HL-60 (cell line): ENCODE results near the gene TNFAIP1.

ENCODE experiments used
- DNase-seq, 2 experiments: peaks; one replicate each; pipeline ENCODE4 v3.0.0-alpha.2; 2010 to 2020; ENCODE audit warnings: low read depth in 1 of 2, low spot score in 1 of 2
- H3K27ac ChIP-seq: fragments of 250-450 bp; sonication (Bioruptor Pico); replicated peaks from 2 replicates; pipeline ENCODE4 v1.5.1; 2020; ENCODE audit warnings: mild to moderate bottlenecking, moderate library complexity
- H3K27me3 ChIP-seq: fragments of 250-450 bp; sonication (Bioruptor Pico); 2 replicates; pipeline ENCODE4 v1.5.1; 2021; ENCODE audit warnings: mild to moderate bottlenecking, moderate library complexity; ENCODE audit not compliant: insufficient read depth, poor library complexity, severe bottlenecking
- H3K4me3 ChIP-seq: replicated peaks from 2 replicates; pipeline ENCODE4 v1.5.1; 2011; ENCODE audit warnings: mild to moderate bottlenecking, control low read depth, low read length; ENCODE audit not compliant: insufficient read depth
- GABPA ChIP-seq: IDR thresholded peaks from 2 replicates; pipeline ENCODE4 v1.6.1; 2012; ENCODE audit warnings: low read depth
- POLR2AphosphoS5 ChIP-seq: IDR thresholded peaks from 2 replicates; pipeline ENCODE4 v1.6.1; 2012; ENCODE audit warnings: low read depth
- SPI1 ChIP-seq: IDR thresholded peaks from 2 replicates; pipeline ENCODE4 v1.6.1; 2012; ENCODE audit warnings: low read depth, mild to moderate bottlenecking, borderline replicate concordance
- TF ChIP-seq, protein P1 (sequence below): IDR thresholded peaks from 2 replicates; pipeline ENCODE4 v1.6.1; 2012; ENCODE audit warnings: low read depth; ENCODE audit not compliant: insufficient replicate concordance
- TF ChIP-seq, protein P2 (sequence below): IDR thresholded peaks from one replicate; pipeline ENCODE4 v1.5.1; 2011; ENCODE audit warnings: low read length, control low read depth, inconsistent platforms; ENCODE audit not compliant: insufficient read depth

Gene TNFAIP1

DNA sequence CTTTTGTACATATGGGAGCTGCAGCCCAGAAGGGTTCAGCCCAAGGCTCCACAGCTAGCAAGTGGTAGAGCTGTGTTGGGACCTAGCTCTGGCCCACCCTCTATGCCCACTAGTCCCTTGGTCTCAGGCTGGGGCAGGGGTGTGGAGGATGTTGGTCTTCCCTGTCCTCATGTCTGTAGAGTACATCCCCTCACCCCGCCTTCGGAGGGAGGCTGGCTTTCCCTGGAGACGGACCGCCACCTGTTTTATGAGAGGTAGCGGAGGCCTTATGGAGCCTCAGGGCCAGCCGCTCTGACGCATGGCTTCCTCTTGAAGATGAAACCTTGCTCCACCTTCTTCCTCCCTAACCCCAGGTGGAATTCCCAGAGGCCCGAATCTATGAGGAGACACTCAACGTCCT is 8.4 kb downstream of the TNFAIP1 start:
- TF ChIP-seq, protein P1, sequence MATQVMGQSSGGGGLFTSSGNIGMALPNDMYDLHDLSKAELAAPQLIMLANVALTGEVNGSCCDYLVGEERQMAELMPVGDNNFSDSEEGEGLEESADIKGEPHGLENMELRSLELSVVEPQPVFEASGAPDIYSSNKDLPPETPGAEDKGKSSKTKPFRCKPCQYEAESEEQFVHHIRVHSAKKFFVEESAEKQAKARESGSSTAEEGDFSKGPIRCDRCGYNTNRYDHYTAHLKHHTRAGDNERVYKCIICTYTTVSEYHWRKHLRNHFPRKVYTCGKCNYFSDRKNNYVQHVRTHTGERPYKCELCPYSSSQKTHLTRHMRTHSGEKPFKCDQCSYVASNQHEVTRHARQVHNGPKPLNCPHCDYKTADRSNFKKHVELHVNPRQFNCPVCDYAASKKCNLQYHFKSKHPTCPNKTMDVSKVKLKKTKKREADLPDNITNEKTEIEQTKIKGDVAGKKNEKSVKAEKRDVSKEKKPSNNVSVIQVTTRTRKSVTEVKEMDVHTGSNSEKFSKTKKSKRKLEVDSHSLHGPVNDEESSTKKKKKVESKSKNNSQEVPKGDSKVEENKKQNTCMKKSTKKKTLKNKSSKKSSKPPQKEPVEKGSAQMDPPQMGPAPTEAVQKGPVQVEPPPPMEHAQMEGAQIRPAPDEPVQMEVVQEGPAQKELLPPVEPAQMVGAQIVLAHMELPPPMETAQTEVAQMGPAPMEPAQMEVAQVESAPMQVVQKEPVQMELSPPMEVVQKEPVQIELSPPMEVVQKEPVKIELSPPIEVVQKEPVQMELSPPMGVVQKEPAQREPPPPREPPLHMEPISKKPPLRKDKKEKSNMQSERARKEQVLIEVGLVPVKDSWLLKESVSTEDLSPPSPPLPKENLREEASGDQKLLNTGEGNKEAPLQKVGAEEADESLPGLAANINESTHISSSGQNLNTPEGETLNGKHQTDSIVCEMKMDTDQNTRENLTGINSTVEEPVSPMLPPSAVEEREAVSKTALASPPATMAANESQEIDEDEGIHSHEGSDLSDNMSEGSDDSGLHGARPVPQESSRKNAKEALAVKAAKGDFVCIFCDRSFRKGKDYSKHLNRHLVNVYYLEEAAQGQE, result no peak
- no peak for TF ChIP-seq SPI1
- no peak for TF ChIP-seq GABPA
- TF ChIP-seq, protein P2, sequence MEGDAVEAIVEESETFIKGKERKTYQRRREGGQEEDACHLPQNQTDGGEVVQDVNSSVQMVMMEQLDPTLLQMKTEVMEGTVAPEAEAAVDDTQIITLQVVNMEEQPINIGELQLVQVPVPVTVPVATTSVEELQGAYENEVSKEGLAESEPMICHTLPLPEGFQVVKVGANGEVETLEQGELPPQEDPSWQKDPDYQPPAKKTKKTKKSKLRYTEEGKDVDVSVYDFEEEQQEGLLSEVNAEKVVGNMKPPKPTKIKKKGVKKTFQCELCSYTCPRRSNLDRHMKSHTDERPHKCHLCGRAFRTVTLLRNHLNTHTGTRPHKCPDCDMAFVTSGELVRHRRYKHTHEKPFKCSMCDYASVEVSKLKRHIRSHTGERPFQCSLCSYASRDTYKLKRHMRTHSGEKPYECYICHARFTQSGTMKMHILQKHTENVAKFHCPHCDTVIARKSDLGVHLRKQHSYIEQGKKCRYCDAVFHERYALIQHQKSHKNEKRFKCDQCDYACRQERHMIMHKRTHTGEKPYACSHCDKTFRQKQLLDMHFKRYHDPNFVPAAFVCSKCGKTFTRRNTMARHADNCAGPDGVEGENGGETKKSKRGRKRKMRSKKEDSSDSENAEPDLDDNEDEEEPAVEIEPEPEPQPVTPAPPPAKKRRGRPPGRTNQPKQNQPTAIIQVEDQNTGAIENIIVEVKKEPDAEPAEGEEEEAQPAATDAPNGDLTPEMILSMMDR, result no peak
- TF ChIP-seq POLR2AphosphoS5, result peak; percentile 22; the same call in 1 of the 2 replicates
- no peak overlapping the region for H3K27ac ChIP-seq
- DNase-seq, result no peak
- no peaks in the 10 kb centered on the region for H3K27me3 ChIP-seq
- H3K4me3 ChIP-seq, result no peak overlapping the region

DNA sequence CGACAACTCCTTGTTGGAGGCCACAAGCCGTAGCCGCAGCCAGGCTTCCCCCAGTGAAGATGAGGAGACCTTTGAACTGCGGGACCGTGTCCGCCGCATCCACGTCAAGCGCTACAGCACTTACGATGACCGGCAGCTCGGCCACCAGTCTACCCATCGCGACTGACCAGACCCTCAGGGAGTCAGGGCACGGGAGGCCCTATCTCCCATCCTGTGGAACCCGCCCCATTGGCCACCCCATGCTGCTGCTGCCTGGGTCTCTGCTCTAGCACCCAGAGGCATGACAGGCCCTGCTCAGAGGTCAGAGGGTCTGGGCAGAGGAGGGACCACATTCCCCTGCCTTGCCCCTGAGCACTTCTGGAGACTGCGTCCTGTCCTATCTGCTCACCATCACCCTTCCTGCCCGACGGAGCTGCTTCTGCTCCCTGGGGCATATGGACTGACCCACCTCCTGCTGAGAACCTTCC is 8.9 kb downstream of the TNFAIP1 start:
- DNase-seq, result no peak
- Histone ChIP-seq H3K27ac (no peak overlapping the region), H3K27me3 (no peaks in the 10 kb centered on the region), H3K4me3 (no peak overlapping the region)
- no peak for TF ChIP-seq GABPA

DNA sequence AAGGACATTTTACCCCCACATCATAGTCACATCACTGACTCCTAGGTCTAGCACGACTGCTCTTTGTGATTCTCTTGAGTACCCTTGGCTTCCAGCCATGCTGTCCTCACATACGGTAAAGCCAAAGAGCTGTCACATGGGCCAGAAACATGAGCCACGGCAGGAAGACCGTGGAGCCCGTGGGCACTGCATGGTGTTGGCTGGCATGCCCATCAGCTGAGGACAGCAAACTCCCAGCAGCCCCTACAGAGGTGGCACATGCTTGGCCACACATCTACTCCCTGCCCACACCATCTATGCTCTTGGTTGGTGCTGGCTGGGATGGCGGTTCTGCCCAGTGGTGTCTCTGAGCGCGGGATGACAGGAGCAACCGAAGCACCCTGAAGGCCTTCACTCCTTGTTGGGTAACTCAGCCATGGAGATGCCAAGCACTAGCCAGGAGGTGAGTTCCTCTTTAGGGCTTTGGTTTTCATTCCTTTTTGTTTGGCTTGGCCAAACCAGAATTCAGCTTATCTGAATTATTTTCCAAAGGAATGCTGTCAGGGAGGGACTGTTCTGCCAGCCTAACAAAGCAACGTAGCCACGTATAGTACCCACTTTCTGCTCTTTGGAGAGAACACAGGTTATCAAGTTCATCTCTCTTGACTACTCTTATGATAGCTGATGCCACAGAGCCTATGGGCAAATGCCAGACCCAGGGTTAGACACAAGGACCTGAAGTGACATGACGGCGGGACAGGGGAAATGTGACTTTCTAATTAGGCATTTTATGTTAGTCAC is 10.0 kb downstream of the TNFAIP1 start:
- Histone ChIP-seq H3K27me3 (no peaks in the 10 kb centered on the region), H3K27ac (no peak overlapping the region), H3K4me3 (no peak overlapping the region)
- no peak for DNase-seq
- TF ChIP-seq SPI1, result peak; percentile 13; the same call in 1 of the 2 replicates
- TF ChIP-seq, protein P2, result no peak

DNA sequence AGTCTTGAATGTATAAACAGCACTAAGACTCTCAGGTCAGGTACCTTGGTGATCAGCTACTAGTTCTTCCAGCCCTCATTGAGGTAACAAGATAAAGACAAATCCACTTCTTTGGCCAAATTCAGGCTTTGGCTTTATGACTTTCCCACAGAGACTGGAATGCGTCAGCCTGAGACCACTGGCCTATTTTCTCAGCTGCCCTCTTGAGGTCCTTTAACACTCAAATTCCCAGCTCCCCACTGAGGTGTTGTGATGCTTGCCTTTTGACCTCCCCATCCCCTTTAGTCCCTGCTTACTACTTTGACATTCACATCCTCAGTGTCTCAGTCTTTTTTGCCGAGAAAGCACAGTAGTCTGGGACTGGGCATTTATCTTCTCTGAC is 10.6 kb downstream of the TNFAIP1 start:
- TF ChIP-seq SPI1 (no peak), GABPA (no peak), POLR2AphosphoS5 (no peak)
- TF ChIP-seq, protein P1, result no peak
- TF ChIP-seq, protein P2, result no peak
- H3K27me3 ChIP-seq, result no peaks in the 10 kb centered on the region
- no peak overlapping the region for H3K4me3 ChIP-seq
- H3K27ac ChIP-seq, result no peak overlapping the region
- DNase-seq, result no peak
